HepG2 (cell line): ENCODE measurements around the gene UCHL3. TPM values are rescaled to one million over a fixed set of nuclear protein-coding genes. Genes with fewer than 3 reads are reported as not detected.

Experiments
- ATAC-seq: fragments of 200-7000 bp; cut with Tn5 transposase; 3 replicates; pipeline ENCODE4 v1.9.1; 2020; ENCODE audit warnings: mild to moderate bottlenecking, moderate library complexity
- Bru-seq: library from RNA; stranded (reverse); fragments of 400-500 nt; gene quantifications from one replicate; lab custom pipeline; 2021; lab: Mats Ljungman, UMichigan
- BruChase-seq, 2 experiments: library from RNA; stranded (reverse); fragments of 400-500 nt; gene quantifications; one replicate each; lab custom pipeline; 2021; lab: Mats Ljungman, UMichigan
- BruUV-seq: library from RNA; stranded (reverse); fragments of 400-500 nt; replicated peaks from 2 replicates; lab custom pipeline; 2021; lab: Mats Ljungman, UMichigan
- CTCF ChIA-PET: fragments of 300-600 bp; formaldehyde crosslinking; extraction: SDS; loops from one replicate; lab custom pipeline; 2021; ENCODE audit warnings: low total read pairs, inconsistent platforms, low intra/inter-chr PET ratio; lab: Yijun Ruan, JAX
- POLR2A ChIA-PET: fragments of 350-600 bp; sonication (Branson Sonifier 250); formaldehyde crosslinking; loops from one replicate; lab custom pipeline; 2020; ENCODE audit warnings: antibody characterized with exemption, inconsistent platforms; lab: Yijun Ruan, JAX
- DNase-seq: peaks from one replicate; pipeline ENCODE4 v3.0.0-alpha.2; 2015; ENCODE audit warnings: low spot score
- FAIRE-seq: peaks from 3 replicates; lab custom pipeline; 2011; peaks lifted over from hg19 to GRCh38; lab: Jason Lieb, UNC
- H2AFZ ChIP-seq: one replicate; pipeline ENCODE4 v1.6.1; 2011; ENCODE audit warnings: low read length, inconsistent platforms
- H3K27ac ChIP-seq: fragments of 300-600 bp; 3 replicates; pipeline ENCODE4 v1.8.0; 2011; ENCODE audit warnings: mixed run types, mild to moderate bottlenecking, mixed read lengths, low read length, inconsistent platforms; ENCODE audit not compliant: insufficient read depth; ENCODE audit errors: extremely low read length
- H3K27me3 ChIP-seq, 2 experiments: fragments of 200-600 bp in 1 of 2; 2 replicates in 1 of 2; 3 replicates in 1 of 2; pipeline versions ENCODE4 v1.6.0 to v1.8.0; 2011; ENCODE audit warnings: low read length in 2 of 2, mild to moderate bottlenecking in 2 of 2, moderate library complexity in 2 of 2, inconsistent platforms in 1 of 2; ENCODE audit not compliant: insufficient read depth in 2 of 2, control insufficient read depth in 1 of 2
- H3K36me3 ChIP-seq, 2 experiments: fragments of 200-600 bp in 1 of 2; replicated peaks in 1 of 2; 2 replicates in 1 of 2; 3 replicates in 1 of 2; pipeline versions ENCODE4 v1.5.1 to v1.8.0; 2011; ENCODE audit warnings: low read length in 2 of 2, inconsistent platforms in 1 of 2; ENCODE audit not compliant: insufficient read depth in 2 of 2, control insufficient read depth in 1 of 2
- H3K4me1 ChIP-seq: 2 replicates; pipeline ENCODE4 v1.5.1; 2012; ENCODE audit warnings: low read length, inconsistent platforms; ENCODE audit not compliant: insufficient read depth
- H3K4me2 ChIP-seq: 2 replicates; pipeline ENCODE4 v1.6.0; 2011; ENCODE audit warnings: low read depth, low read length, inconsistent platforms
- H3K4me3 ChIP-seq, 3 experiments: fragments of 200-600 bp in 1 of 3; sonication (generic), shearing (Covaris generic) in 1 of 3; replicated peaks in 1 of 3; 2 replicates each; pipeline ENCODE4 v1.5.1; 2011 to 2016; ENCODE audit warnings: low read length in 3 of 3, inconsistent platforms in 2 of 3, low read depth in 2 of 3, mild to moderate bottlenecking in 2 of 3, control low read depth in 1 of 3, mixed read lengths in 1 of 3; ENCODE audit not compliant: insufficient read depth in 1 of 3
- H3K79me2 ChIP-seq: one replicate; pipeline ENCODE4 v1.6.1; 2011; ENCODE audit warnings: low read length, inconsistent platforms; ENCODE audit not compliant: insufficient read depth
- H3K9ac ChIP-seq: 2 replicates; pipeline ENCODE4 v1.6.0; 2011; ENCODE audit warnings: mild to moderate bottlenecking, low read depth, low read length, inconsistent platforms; ENCODE audit not compliant: insufficient read depth
- H3K9me3 ChIP-seq: 2 replicates; pipeline ENCODE4 v1.5.1; 2012; ENCODE audit warnings: mild to moderate bottlenecking, low read length
- H4K20me1 ChIP-seq: 2 replicates; pipeline ENCODE4 v1.6.0; 2011; ENCODE audit warnings: inconsistent platforms, mild to moderate bottlenecking, low read length, moderate library complexity; ENCODE audit not compliant: insufficient read depth
- ARHGAP35 ChIP-seq: sonication (generic); formaldehyde crosslinking; IDR thresholded peaks from 2 replicates; pipeline ENCODE4 v1.9.0; 2022; ENCODE audit warnings: mild to moderate bottlenecking, inconsistent platforms, moderate library complexity, missing genetic modification reagents, borderline replicate concordance
- EP300 ChIP-seq, 3 experiments: sonication (generic) in 1 of 3; formaldehyde crosslinking in 1 of 3; IDR thresholded peaks; 2 replicates each; pipeline versions ENCODE4 v1.5.1 to v1.6.1; 2011 to 2020; ENCODE audit warnings: low read depth in 2 of 3, low read length in 2 of 3, borderline replicate concordance in 1 of 3, improper control_type of control experiment in 1 of 3, mild to moderate bottlenecking in 1 of 3, missing genetic modification reagents in 1 of 3, moderate library complexity in 1 of 3
- GZF1 ChIP-seq: sonication (generic); formaldehyde crosslinking; IDR thresholded peaks from 2 replicates; pipeline ENCODE4 v1.5.1; 2020; ENCODE audit warnings: mild to moderate bottlenecking, missing genetic modification reagents
- MATR3 ChIP-seq: sonication (generic); formaldehyde crosslinking; IDR thresholded peaks from 2 replicates; pipeline ENCODE4 v1.4.0; 2020; ENCODE audit warnings: missing genetic modification reagents
- MTF1 ChIP-seq: sonication (generic); formaldehyde crosslinking; IDR thresholded peaks from 2 replicates; pipeline ENCODE4 v1.5.0; 2020; ENCODE audit warnings: missing genetic modification reagents
- NCOA5 ChIP-seq: sonication (generic); formaldehyde crosslinking; IDR thresholded peaks from 2 replicates; pipeline ENCODE4 v1.4.0; 2020; ENCODE audit warnings: missing genetic modification reagents
- NR3C1 ChIP-seq: sonication (generic); formaldehyde crosslinking; IDR thresholded peaks from 2 replicates; pipeline ENCODE4 v1.4.0; 2020; ENCODE audit warnings: missing genetic modification reagents
- PHB2 ChIP-seq: fragments of 450-650 bp; IDR thresholded peaks from 2 replicates; pipeline ENCODE4 v1.6.1; 2018; ENCODE audit not compliant: partially characterized antibody
- RBM39 ChIP-seq: fragments of 200-400 bp; formaldehyde crosslinking; IDR thresholded peaks from one replicate; pipeline ENCODE4 v1.6.1; 2018; ENCODE audit warnings: antibody characterized with exemption, mild to moderate bottlenecking, low read depth, low read length; ENCODE audit not compliant: poor library complexity, severe bottlenecking
- RORA ChIP-seq: sonication (generic); formaldehyde crosslinking; IDR thresholded peaks from 2 replicates; pipeline ENCODE4 v1.5.0; 2020; ENCODE audit warnings: mild to moderate bottlenecking, missing genetic modification reagents, moderate library complexity
- SPEN ChIP-seq: sonication (generic); formaldehyde crosslinking; IDR thresholded peaks from 2 replicates; pipeline ENCODE4 v1.5.1; 2020; ENCODE audit warnings: low read depth, mild to moderate bottlenecking, missing genetic modification reagents
- ZNF232 ChIP-seq: sonication (generic); formaldehyde crosslinking; IDR thresholded peaks from 2 replicates; pipeline ENCODE4 v1.4.0; 2020; ENCODE audit warnings: missing genetic modification reagents, borderline replicate concordance
- ZNF326 ChIP-seq: sonication (generic); formaldehyde crosslinking; IDR thresholded peaks from 2 replicates; pipeline ENCODE4 v1.4.0; 2020; ENCODE audit warnings: missing genetic modification reagents, borderline replicate concordance
- ZNF329 ChIP-seq: sonication (generic); formaldehyde crosslinking; IDR thresholded peaks from 2 replicates; pipeline ENCODE4 v1.9.0; 2021; ENCODE audit warnings: low read depth, mild to moderate bottlenecking, missing genetic modification reagents
- ZNF652 ChIP-seq: IDR thresholded peaks from 2 replicates; pipeline ENCODE4 v1.6.1; 2016; ENCODE audit warnings: low read depth, borderline replicate concordance
- WGBS: methylation state at CpG from one replicate; pipeline ENCODE4 v1.1.6; 2017; ENCODE audit warnings: low lambda C conversion rate; 5-methylcytosine and 5-hydroxymethylcytosine counted together
- in situ Hi-C: cut with HindIII; loops from 2 replicates; pipeline ENCODE4 v1.10.0; 2017; ENCODE audit warnings: low pct_unique_long_range_greater_than_20kb; ENCODE audit not compliant: extremely low pct_ligation_motif_present
- intact Hi-C: fragments of 100-400 bp; cut with micrococcal nuclease; formaldehyde crosslinking; loops from one replicate; pipeline ENCODE4 v1.10.0; 2022; ENCODE audit not compliant: unreplicated experiment
- long read RNA-seq, 2 experiments: library from RNA in 1 of 2; library from polyadenylated mRNA in 1 of 2; stranded (forward) in 1 of 2; unstranded in 1 of 2; transcript quantifications; one replicate each; pipeline ENCODE4 v2.0.0, GENCODE V29; 2019 to 2022
- polyA minus RNA-seq, 3 experiments: library from RNA; depleted of rRNA, polyadenylated mRNA; stranded (reverse); fragments of >200 nt; gene quantifications; 2 replicates each; pipeline ENCODE4 v1.2.3, GENCODE V29; 2011; ENCODE audit warnings: low replicate concordance in 1 of 3
- polyA plus RNA-seq, 8 experiments: library from polyadenylated mRNA; depleted of rRNA in 3 of 8; stranded (reverse) in 7 of 8; unstranded in 1 of 8; fragments of >200 nt; fragmentation: Illumina TruSeq in 4 of 8; extraction: Trizol in 4 of 8; gene quantifications; 2 replicates each; pipeline versions ENCODE4 v1.2.1 to v1.2.3, GENCODE V29; 2011 to 2016; ENCODE audit warnings: low read depth in 4 of 8, missing spikeins in 1 of 8, mixed read lengths in 1 of 8; ENCODE audit not compliant: insufficient read depth in 1 of 8
- total RNA-seq, 5 experiments: library from RNA; depleted of rRNA; stranded (reverse); fragments of >200 nt; fragmentation: Illumina TruSeq; extraction: Trizol; gene quantifications; 2 replicates each; pipeline ENCODE4 v1.2.3, GENCODE V29; 2016; ENCODE audit warnings: low read depth in 1 of 5
- TF ChIP-seq, protein P1 (sequence below): sonication (generic); formaldehyde crosslinking; IDR thresholded peaks from 2 replicates; pipeline ENCODE4 v1.4.0; 2020; ENCODE audit warnings: mild to moderate bottlenecking, low read depth, missing genetic modification reagents

UCHL3 gene
- total RNA-seq (2016; rRNA removed; fragmentation: Illumina TruSeq; extraction: Trizol), result 93.3 and 123 TPM in 2 replicates
- 82.5 and 87.8 TPM in 2 replicates for total RNA-seq (2016; cell fraction: cytosol; rRNA removed; fragmentation: Illumina TruSeq; extraction: Trizol; ENCODE audit: low read depth)
- 92.3 and 138 TPM in 2 replicates for total RNA-seq (2016; cell fraction: insoluble cytoplasmic fraction; rRNA removed; fragmentation: Illumina TruSeq; extraction: Trizol)
- total RNA-seq (2016; cell fraction: membrane; rRNA removed; fragmentation: Illumina TruSeq; extraction: Trizol), result 68.3 and 73.9 TPM in 2 replicates
- 37.1 and 40.3 TPM in 2 replicates for total RNA-seq (2016; cell fraction: nucleus; rRNA removed; fragmentation: Illumina TruSeq; extraction: Trizol)
- 31.1 and 36.2 TPM in 2 replicates for polyA plus RNA-seq (2011; rRNA removed)
- polyA plus RNA-seq (2011; cell fraction: cytosol; rRNA removed), result 15.7 and 23.5 TPM in 2 replicates
- 4.5 and 6.3 TPM in 2 replicates for polyA plus RNA-seq (2011; cell fraction: nucleus; rRNA removed)
- 33.4 and 35.9 TPM in 2 replicates for polyA plus RNA-seq (2012)
- polyA plus RNA-seq (2016; cell fraction: cytosol; fragmentation: Illumina TruSeq; extraction: Trizol; ENCODE audit: low read depth), result 60.9 and 71.4 TPM in 2 replicates
- 138 and 144 TPM in 2 replicates for polyA plus RNA-seq (2016; cell fraction: insoluble cytoplasmic fraction; fragmentation: Illumina TruSeq; extraction: Trizol; ENCODE audit: low read depth)
- 57.9 and 64.7 TPM in 2 replicates for polyA plus RNA-seq (2016; cell fraction: membrane; fragmentation: Illumina TruSeq; extraction: Trizol; ENCODE audit: low read depth)
- polyA plus RNA-seq (2016; cell fraction: nucleus; fragmentation: Illumina TruSeq; extraction: Trizol; ENCODE audit: insufficient read depth, low read depth), result 53.6 and 63.6 TPM in 2 replicates
- 2.7 and 5.8 TPM in 2 replicates for polyA minus RNA-seq (2011; rRNA and poly(A)+ RNA removed; ENCODE audit: low replicate concordance)
- polyA minus RNA-seq (2011; cell fraction: cytosol; rRNA and poly(A)+ RNA removed), result 10.5 and 16.3 TPM in 2 replicates
- polyA minus RNA-seq (2011; cell fraction: nucleus; rRNA and poly(A)+ RNA removed), result 10.6 and 12.6 TPM in 2 replicates
- Bru-seq, nascent RNA, result percentile 77 among the genes with signal in this experiment
- BruChase-seq, experiment 1, labeled RNA remaining after a 6-hour chase, result percentile 94 among the genes with signal in this experiment
- percentile 89 among the genes with signal in this experiment for BruChase-seq, experiment 2, labeled RNA remaining after a 2-hour chase
- long read RNA-seq, experiment 1, transcript UCHL3-206 (8 exons, 1,050 nt), result major isoform, 6 of 16 reads
- long read RNA-seq, experiment 1, partial matches to known transcripts, result 8 of 16 reads
- long read RNA-seq, experiment 1, other reads (novel, unspliced or antisense), result 2 of 16 reads
- long read RNA-seq, experiment 2, partial matches to known transcripts, result 14 of 50 reads
- long read RNA-seq, experiment 2, other reads (novel, unspliced or antisense), result 36 of 50 reads

DNA sequence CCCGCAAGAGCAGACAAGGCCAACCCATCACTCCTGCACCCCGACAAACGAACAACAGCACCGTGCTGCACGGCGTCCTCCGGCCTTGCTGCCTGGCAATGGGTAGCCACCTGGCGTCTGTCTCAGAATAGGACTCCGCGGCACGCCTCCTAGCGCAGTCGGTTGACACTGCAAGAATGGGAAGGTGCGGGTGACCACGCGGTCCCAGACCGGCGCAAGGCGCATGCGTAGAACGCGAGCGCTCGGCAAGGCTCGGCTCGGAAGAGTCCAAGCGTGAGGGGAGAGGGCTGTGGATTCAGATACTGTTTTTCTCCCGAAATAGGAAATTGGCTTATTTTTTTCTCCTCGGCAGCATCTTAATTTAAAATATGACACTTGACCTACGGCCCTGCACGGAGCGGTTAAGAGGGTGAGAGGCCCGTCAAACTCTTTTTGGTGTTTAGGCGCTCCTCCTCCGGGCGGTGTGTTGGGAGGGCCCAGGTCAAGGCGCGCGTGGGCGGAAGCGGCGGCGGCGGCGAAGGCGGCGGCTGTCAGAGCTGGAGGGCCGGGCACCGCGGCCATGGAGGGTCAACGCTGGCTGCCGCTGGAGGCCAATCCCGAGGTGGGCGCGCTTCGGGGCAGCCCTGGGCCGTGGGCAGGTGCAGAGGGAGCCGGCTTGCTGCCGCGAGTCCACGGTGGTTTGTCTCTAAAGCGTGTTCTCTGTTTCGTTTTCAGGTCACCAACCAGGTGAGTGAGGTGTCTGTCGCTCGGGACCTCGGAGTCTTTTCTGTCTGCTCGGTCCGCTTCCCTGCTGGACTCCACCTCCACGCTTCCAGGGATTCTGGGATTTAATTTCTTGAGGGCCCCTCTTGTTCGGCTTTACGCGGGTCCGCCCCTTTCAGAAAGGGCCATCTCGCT lies at the start of gene UCHL3:
Gene UCHL3, plus strand, starts transcription at position 530 of the 897 bp plus-strand sequence. Its CDS starts 30 bp downstream, at position 560.
- Histone ChIP-seq H3K27ac (peak within 1 kb of the TSS; percentile 88), H2AFZ (peak within 1 kb of the TSS; percentile 79), H4K20me1 (no peaks in the 10 kb centered on the region), H3K27me3 (no peaks in the 10 kb centered on the region; a peak in 1 of 5 replicates), H3K4me3 (peak within 1 kb of the TSS; percentile 77 to 99 (median 94)), H3K36me3 (peaks cover 0 to 11% of the 10 kb centered on the region in 2 experiments; a peak in 2 of 5 replicates), H3K9me3 (no peaks in the 10 kb centered on the region), H3K4me1 (peaks cover 44% of the 10 kb centered on the region), H3K9ac (peak within 1 kb of the TSS; percentile 83), H3K4me2 (peak within 1 kb of the TSS; percentile 91), H3K79me2 (peaks cover 26% of the 10 kb centered on the region)
- intact Hi-C loops, result loop anchor here (1.0 to 5.0 kb wide), 4 partner anchors 67 to 247 kb away; partner anchors contain the start of gene TBC1D4
- ChIA-PET POLR2A (interaction anchor here (1.0 to 1.8 kb wide), 3 partner anchors 12 to 186 kb away, joined by 3 to 14 read pairs (median 6); partner anchors contain the start of genes COMMD6 and TBC1D4), CTCF (interaction anchor here (1.7 to 2.2 kb wide), 3 partner anchors 63 to 177 kb away, joined by 9 to 22 read pairs (median 14); partner anchors contain the start of gene TBC1D4)
- BruUV-seq, result TSS peak; percentile 89
- under 1% methylated on average over 33 of the region's 74 CpGs for WGBS
- FAIRE-seq, result peak; percentile 87
- peak; percentile 93 for DNase-seq
- peak; percentile 96 for ATAC-seq
- in situ Hi-C loops, result loop anchor here (5.0 to 10.0 kb wide), 2 partner anchors 62 to 175 kb away; no protein-coding TSS in a partner anchor
- TF ChIP-seq, protein P1, sequence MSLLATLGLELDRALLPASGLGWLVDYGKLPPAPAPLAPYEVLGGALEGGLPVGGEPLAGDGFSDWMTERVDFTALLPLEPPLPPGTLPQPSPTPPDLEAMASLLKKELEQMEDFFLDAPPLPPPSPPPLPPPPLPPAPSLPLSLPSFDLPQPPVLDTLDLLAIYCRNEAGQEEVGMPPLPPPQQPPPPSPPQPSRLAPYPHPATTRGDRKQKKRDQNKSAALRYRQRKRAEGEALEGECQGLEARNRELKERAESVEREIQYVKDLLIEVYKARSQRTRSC (CRISPR knock-in tag), result no peak
- TF ChIP-seq GZF1 (CRISPR knock-in tag) (no peak), PHB2 (no peak), NCOA5 (CRISPR knock-in tag) (no peak), ZNF326 (no peak), SPEN (CRISPR knock-in tag) (peak; percentile 77), ZNF329 (CRISPR knock-in tag) (peak; percentile 60; the same call in 1 of the 2 replicates), MATR3 (no peak), RORA (no peak), NR3C1 (CRISPR knock-in tag) (no peak), ZNF232 (no peak), ARHGAP35 (CRISPR knock-in tag) (no peak), EP300 (IDR thresholded peaks at IDR 0.05; ENCODE audit: low read depth in 2 of 2, low read length in 2 of 2) (0 out of 4 replicates have a peak, but pooled peaks of 1 of the 2 experiments have one; percentile 19), EP300 (CRISPR knock-in tag; IDR thresholded peaks at IDR 0.05; ENCODE audit: borderline replicate concordance) (no peak), RBM39 (no peak), MTF1 (CRISPR knock-in tag) (no peak), ZNF652 (CRISPR knock-in tag) (no peak)
